ENCODE results near the gene LIMS2. TPM values are rescaled to one million over a fixed set of nuclear protein-coding genes. Genes with fewer than 3 reads are reported as not detected.

Gene LIMS2
- total and polyA plus RNA-seq, 2 donors (not counting 3 experiments of a cell fraction or from before 2014, with no cell fraction given) = 48.3 to 55.6 TPM

DNA sequence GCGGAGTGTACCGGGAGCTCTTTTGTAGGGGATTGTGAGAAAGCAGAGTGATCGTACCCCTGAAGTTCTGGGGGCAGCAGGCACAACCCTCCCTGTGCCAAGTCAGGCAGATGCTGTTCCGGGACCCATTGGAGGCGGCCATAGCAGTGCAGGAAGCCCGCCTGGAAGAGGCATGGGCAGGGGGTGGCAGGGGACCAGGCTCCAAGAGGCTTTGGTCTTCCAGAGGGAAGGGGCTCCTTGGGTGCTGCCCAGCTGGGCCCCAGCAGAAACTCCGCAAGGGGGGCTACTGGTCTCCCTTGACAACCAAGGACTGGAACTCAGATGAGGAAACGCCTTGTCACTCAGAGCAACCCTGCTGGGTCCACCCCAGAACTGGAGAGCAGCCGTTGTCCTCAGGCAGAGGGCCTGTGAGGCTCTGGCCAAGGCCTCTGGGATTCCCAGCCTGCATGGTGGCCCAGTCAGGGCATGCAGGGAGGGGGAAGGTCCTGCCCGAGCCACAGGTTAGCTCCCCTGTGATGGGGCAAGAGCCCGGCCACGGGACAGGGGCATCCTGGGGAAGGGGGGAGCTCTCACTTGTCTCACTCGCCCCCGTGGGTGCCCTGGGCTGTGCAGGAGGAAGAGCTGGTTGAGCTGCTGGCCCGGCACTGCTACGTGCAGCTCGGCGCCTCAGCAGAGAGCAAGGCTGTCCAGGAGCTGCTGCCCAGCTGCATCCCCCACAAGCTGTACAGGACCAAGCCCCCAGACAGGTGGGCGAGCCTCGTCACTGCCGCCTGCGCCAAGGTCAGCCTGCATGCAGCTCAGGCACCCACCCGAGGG lies 50.4 kb downstream of the LIMS2 start:
- TF ChIP-seq POLR2AphosphoS5 (IDR thresholded peaks at IDR 0.05; ENCODE audit: insufficient read depth, low read depth, low read length) (no peak), POLR2A (IDR thresholded peaks at IDR 0.05; ENCODE audit: low read depth, low read length) (no peak), EZH2 (IDR thresholded peaks at IDR 0.05; ENCODE audit: borderline replicate concordance, low read depth, low read length, severe bottlenecking) (no peak), GATA2 (IDR thresholded peaks at IDR 0.05; ENCODE audit: insufficient read depth, insufficient read length, low read depth, low read length) (no peak), FOS (IDR thresholded peaks at IDR 0.05; ENCODE audit: borderline replicate concordance, insufficient read depth, low read length) (no peak)
- TF ChIP-seq, protein P1, sequence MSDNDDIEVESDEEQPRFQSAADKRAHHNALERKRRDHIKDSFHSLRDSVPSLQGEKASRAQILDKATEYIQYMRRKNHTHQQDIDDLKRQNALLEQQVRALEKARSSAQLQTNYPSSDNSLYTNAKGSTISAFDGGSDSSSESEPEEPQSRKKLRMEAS (IDR thresholded peaks at IDR 0.05; ENCODE audit: insufficient read depth, insufficient read length) = no peak
- Histone ChIP-seq H3K9ac (replicated peaks; ENCODE audit: extremely low read depth, insufficient read depth, low read length) (no peak overlapping the region), H3K27me3 (ENCODE audit: control insufficient read depth in 2 of 2, insufficient read depth in 2 of 2, low read length in 2 of 2) (no peaks in the 10 kb centered on the region), H3K9me3 (replicated peaks; ENCODE audit: control insufficient read depth, insufficient read depth, low read length) (no peaks in the 10 kb centered on the region), H3K36me3 (ENCODE audit: control insufficient read depth in 2 of 2, extremely low read depth in 1 of 2, insufficient read depth in 2 of 2, low read length in 2 of 2) (no peaks in the 10 kb centered on the region), H3K4me3 (replicated peaks in 1 of 3; ENCODE audit: insufficient read depth in 1 of 3, low read depth in 1 of 3, low read length in 3 of 3) (no peak overlapping the region), H3K4me1 (ENCODE audit: control insufficient read depth, extremely low read depth, insufficient read depth, low read length) (no peaks in the 10 kb centered on the region), H2AFZ (ENCODE audit: low read depth, low read length) (no peak overlapping the region), H3K27ac (ENCODE audit: insufficient read depth, low read depth, low read length) (no peak overlapping the region), H3K4me2 (ENCODE audit: insufficient read depth, low read length) (no peak overlapping the region), H3K79me2 (ENCODE audit: control insufficient read depth, insufficient read depth, low read length) (no peaks in the 10 kb centered on the region), H4K20me1 (replicated peaks; ENCODE audit: control insufficient read depth, extremely low read depth, insufficient read depth, low read length) (no peaks in the 10 kb centered on the region), H3K9me1 (replicated peaks; ENCODE audit: control insufficient read depth, extremely low read depth, insufficient read depth, low read length) (no peaks in the 10 kb centered on the region)
- DNase-seq (ENCODE audit: low read depth, low spot score) (no peak), FAIRE-seq (no peak)
- ChIA-PET CTCF (interaction anchor here (1.3 to 2.5 kb wide), 3 partner anchors 25 to 71 kb away, joined by 5 to 12 read pairs (median 8); no protein-coding TSS in a partner anchor), POLR2A (no interaction called here)
- dilution Hi-C loops (cut with MboI; ENCODE audit: extremely low pct_ligation_motif_present, low sequenced_read_pairs) = no loop called here
- intact Hi-C loops (cut with micrococcal nuclease) = no loop called here
- BruUV-seq (replicated peaks) = no TSS peak

DNA sequence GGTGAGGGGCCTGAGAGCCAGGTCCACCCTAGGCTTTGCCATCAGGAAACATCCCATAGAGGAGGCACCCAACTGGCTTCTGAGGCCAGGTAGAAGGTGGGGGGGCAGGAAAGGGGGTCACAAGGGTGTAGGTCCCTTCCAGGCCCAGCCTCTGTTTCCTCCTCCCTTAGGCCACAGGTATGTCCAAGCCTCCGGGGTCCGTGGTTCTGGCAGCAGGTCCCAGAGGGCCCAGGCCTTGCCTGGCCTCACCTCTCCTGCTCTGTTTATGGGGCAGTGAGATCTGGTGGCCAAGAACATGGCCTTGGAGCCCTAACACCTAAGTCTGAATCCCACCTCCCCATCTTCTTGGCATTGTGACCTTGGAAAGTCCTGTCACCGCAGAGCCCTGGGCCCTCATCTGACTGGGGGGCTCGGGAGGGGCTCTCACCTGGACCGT lies 51.0 kb downstream of the LIMS2 start:
- ChIA-PET CTCF (interaction anchor here (2.5 kb wide), 1 partner anchor 71 kb away, joined by 8 read pairs; no protein-coding TSS in a partner anchor), POLR2A (no interaction called here)
- DNase-seq (ENCODE audit: low read depth, low spot score) = no peak
- H3K9ac ChIP-seq (replicated peaks; ENCODE audit: extremely low read depth, insufficient read depth, low read length) = no peak overlapping the region
- H3K4me2 ChIP-seq (ENCODE audit: insufficient read depth, low read length) = no peak overlapping the region
- BruUV-seq (replicated peaks) = no TSS peak
- dilution Hi-C loops (cut with MboI; ENCODE audit: extremely low pct_ligation_motif_present, low sequenced_read_pairs) = no loop called here
- no peaks in the 10 kb centered on the region for H4K20me1 ChIP-seq (replicated peaks; ENCODE audit: control insufficient read depth, extremely low read depth, insufficient read depth, low read length)
- H3K27me3 ChIP-seq (ENCODE audit: control insufficient read depth in 2 of 2, insufficient read depth in 2 of 2, low read length in 2 of 2) = no peaks in the 10 kb centered on the region
- no peak overlapping the region for H2AFZ ChIP-seq (ENCODE audit: low read depth, low read length)
- no peaks in the 10 kb centered on the region for H3K4me1 ChIP-seq (ENCODE audit: control insufficient read depth, extremely low read depth, insufficient read depth, low read length)
- H3K79me2 ChIP-seq (ENCODE audit: control insufficient read depth, insufficient read depth, low read length) = no peaks in the 10 kb centered on the region
- H3K4me3 ChIP-seq (replicated peaks in 1 of 3; ENCODE audit: insufficient read depth in 1 of 3, low read depth in 1 of 3, low read length in 3 of 3) = no peak overlapping the region
- no peak for FAIRE-seq
- no peak for TF ChIP-seq POLR2A (IDR thresholded peaks at IDR 0.05; ENCODE audit: low read depth, low read length)
- TF ChIP-seq, protein P1 (IDR thresholded peaks at IDR 0.05; ENCODE audit: insufficient read depth, insufficient read length) = no peak
- TF ChIP-seq, protein P2, sequence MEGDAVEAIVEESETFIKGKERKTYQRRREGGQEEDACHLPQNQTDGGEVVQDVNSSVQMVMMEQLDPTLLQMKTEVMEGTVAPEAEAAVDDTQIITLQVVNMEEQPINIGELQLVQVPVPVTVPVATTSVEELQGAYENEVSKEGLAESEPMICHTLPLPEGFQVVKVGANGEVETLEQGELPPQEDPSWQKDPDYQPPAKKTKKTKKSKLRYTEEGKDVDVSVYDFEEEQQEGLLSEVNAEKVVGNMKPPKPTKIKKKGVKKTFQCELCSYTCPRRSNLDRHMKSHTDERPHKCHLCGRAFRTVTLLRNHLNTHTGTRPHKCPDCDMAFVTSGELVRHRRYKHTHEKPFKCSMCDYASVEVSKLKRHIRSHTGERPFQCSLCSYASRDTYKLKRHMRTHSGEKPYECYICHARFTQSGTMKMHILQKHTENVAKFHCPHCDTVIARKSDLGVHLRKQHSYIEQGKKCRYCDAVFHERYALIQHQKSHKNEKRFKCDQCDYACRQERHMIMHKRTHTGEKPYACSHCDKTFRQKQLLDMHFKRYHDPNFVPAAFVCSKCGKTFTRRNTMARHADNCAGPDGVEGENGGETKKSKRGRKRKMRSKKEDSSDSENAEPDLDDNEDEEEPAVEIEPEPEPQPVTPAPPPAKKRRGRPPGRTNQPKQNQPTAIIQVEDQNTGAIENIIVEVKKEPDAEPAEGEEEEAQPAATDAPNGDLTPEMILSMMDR (IDR thresholded peaks at IDR 0.05; ENCODE audit: extremely low read depth in 1 of 2, insufficient read depth in 1 of 2, low read depth in 1 of 2, low read length in 2 of 2) = no peak
- no peak for TF ChIP-seq MYC (IDR thresholded peaks at IDR 0.05; ENCODE audit: low read depth, low read length)
- no peak for TF ChIP-seq EZH2 (IDR thresholded peaks at IDR 0.05; ENCODE audit: borderline replicate concordance, low read depth, low read length, severe bottlenecking)
- no peak for TF ChIP-seq POLR2AphosphoS5 (IDR thresholded peaks at IDR 0.05; ENCODE audit: insufficient read depth, low read depth, low read length)
- no peak overlapping the region for H3K27ac ChIP-seq (ENCODE audit: insufficient read depth, low read depth, low read length)
- intact Hi-C loops (cut with micrococcal nuclease) = no loop called here
- H3K9me1 ChIP-seq (replicated peaks; ENCODE audit: control insufficient read depth, extremely low read depth, insufficient read depth, low read length) = no peaks in the 10 kb centered on the region
- H3K9me3 ChIP-seq (replicated peaks; ENCODE audit: control insufficient read depth, insufficient read depth, low read length) = no peaks in the 10 kb centered on the region
- H3K36me3 ChIP-seq (ENCODE audit: control insufficient read depth in 2 of 2, extremely low read depth in 1 of 2, insufficient read depth in 2 of 2, low read length in 2 of 2) = no peaks in the 10 kb centered on the region
